ENCODE data around the gene TLE3.
A peak's percentile ranks its signal among the peaks of the same experiment; 100 is the strongest.

The TLE3 gene

DNA sequence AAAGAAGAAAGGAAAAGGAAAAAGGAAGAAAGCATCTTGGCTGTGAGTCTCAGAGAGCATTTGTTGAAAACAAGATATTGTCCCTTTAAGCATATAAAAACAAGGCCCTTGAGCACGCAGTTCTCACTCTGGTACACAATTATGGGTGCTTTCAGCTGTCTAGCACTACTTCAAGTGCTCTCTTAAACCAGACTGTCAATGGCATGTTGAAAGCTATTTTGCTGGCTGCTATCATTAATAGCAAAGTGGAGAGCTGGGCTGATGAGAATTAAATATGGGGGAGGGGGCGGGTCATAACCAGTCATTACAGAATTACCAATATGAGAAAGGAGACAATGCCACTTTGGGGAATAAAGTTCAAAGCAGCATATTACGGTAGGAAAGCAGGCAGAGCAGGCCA is 9.3 kb downstream of the TLE3 start:
- H3K27me3 ChIP-seq (replicated peaks; ENCODE audit: control insufficient read depth, insufficient read depth, low read length) = no peaks in the 10 kb centered on the region
- H3K4me3 ChIP-seq (replicated peaks; ENCODE audit: low read depth, low read length) = no peak overlapping the region
- peaks cover 21% of the 10 kb centered on the region for H3K36me3 ChIP-seq (ENCODE audit: control insufficient read depth, insufficient read depth, low read length)
- TF ChIP-seq, protein P1, sequence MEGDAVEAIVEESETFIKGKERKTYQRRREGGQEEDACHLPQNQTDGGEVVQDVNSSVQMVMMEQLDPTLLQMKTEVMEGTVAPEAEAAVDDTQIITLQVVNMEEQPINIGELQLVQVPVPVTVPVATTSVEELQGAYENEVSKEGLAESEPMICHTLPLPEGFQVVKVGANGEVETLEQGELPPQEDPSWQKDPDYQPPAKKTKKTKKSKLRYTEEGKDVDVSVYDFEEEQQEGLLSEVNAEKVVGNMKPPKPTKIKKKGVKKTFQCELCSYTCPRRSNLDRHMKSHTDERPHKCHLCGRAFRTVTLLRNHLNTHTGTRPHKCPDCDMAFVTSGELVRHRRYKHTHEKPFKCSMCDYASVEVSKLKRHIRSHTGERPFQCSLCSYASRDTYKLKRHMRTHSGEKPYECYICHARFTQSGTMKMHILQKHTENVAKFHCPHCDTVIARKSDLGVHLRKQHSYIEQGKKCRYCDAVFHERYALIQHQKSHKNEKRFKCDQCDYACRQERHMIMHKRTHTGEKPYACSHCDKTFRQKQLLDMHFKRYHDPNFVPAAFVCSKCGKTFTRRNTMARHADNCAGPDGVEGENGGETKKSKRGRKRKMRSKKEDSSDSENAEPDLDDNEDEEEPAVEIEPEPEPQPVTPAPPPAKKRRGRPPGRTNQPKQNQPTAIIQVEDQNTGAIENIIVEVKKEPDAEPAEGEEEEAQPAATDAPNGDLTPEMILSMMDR (IDR thresholded peaks at IDR 0.05; ENCODE audit: insufficient read depth, low read length, poor library complexity, severe bottlenecking) = no peak
- DNase-seq (ENCODE audit: extremely low read depth, insufficient read length) = no peak

DNA sequence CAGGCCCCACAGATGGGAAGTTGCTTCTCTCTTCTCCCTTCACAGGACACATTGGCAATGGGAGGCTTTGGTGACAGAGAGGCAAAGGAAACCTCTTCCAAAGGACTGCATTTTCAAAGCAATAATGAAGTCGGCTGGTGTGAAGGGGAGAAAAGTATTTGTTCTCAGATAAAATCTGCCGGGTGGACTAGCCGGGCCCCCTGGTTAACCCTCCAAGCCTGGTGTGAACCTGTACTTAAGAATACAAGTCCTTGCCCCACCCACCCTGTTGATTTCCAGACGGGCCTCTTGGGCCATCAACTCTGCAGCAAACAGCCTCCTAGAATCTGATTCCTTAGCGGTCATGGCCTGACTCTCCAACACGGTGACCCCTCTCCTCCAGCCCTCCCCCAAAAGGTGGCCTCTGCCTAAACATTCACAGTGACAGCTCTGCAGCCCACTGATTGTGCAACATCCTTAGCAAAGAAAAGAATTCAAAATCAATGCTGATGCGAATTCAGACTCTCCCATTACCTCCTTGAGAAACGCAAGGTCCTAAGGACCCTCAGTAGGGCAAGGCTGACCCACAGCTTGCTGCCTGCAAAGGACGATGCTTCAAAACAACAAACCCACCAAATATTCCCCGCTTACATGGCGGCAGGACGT is 9.9 kb downstream of the TLE3 start:
- no peak for DNase-seq (ENCODE audit: extremely low read depth, insufficient read length)
- H3K4me3 ChIP-seq (replicated peaks; ENCODE audit: low read depth, low read length) = no peak overlapping the region
- H3K36me3 ChIP-seq (ENCODE audit: control insufficient read depth, insufficient read depth, low read length) = peaks cover 23% of the 10 kb centered on the region
- TF ChIP-seq, protein P1 (IDR thresholded peaks at IDR 0.05; ENCODE audit: insufficient read depth, low read length, poor library complexity, severe bottlenecking) = no peak
- H3K27me3 ChIP-seq (replicated peaks; ENCODE audit: control insufficient read depth, insufficient read depth, low read length) = no peaks in the 10 kb centered on the region

DNA sequence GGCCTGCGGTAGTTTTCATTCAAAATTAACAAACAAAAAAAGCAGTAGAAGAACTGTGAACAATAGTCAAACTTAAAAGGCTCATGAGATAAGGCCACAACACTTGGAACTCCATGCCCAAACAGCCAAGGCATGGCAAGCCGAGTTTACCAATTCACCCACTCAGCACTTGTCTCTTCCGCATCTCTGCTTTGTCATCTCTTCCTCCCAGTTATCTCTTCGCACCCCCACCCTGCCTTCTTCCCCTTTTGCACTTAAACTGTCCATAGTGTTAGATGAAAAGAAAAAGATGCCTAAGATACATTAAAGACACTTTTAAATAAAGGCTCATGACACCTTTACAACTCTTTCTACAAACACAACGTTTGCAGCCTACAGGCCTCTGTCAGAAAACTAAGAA is 11.1 kb downstream of the TLE3 start:
- no peak for DNase-seq (ENCODE audit: extremely low read depth, insufficient read length)
- Histone ChIP-seq H3K4me3 (replicated peaks; ENCODE audit: low read depth, low read length) (no peak overlapping the region), H3K27me3 (replicated peaks; ENCODE audit: control insufficient read depth, insufficient read depth, low read length) (no peaks in the 10 kb centered on the region), H3K36me3 (ENCODE audit: control insufficient read depth, insufficient read depth, low read length) (peaks cover 25% of the 10 kb centered on the region)
- TF ChIP-seq, protein P1 (IDR thresholded peaks at IDR 0.05; ENCODE audit: insufficient read depth, low read length, poor library complexity, severe bottlenecking) = no peak

DNA sequence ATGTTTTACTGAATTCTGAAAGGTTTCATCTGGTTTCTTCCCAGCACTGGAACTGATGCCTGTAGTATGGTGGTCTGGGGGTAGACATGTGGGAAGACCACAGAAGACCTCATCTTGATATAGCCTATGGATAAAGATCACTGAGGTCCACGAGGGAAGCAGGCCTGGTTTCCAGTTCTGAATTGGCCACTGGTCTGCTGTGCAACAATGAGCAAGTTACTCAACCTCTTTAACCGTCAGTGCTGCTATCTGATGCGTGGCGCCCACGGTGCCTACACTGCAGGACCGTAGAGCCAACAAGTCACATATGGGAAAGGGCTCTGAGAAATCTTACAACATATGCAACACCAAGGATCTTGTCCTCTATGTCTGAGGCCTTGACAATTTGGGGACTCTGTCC is 13.3 kb downstream of the TLE3 start:
- TF ChIP-seq, protein P1 (IDR thresholded peaks at IDR 0.05; ENCODE audit: insufficient read depth, low read length, poor library complexity, severe bottlenecking) = no peak
- peaks cover 34% of the 10 kb centered on the region for H3K36me3 ChIP-seq (ENCODE audit: control insufficient read depth, insufficient read depth, low read length)
- H3K4me3 ChIP-seq (replicated peaks; ENCODE audit: low read depth, low read length) = no peak overlapping the region
- DNase-seq (ENCODE audit: extremely low read depth, insufficient read length) = no peak
- H3K27me3 ChIP-seq (replicated peaks; ENCODE audit: control insufficient read depth, insufficient read depth, low read length) = no peaks in the 10 kb centered on the region

DNA sequence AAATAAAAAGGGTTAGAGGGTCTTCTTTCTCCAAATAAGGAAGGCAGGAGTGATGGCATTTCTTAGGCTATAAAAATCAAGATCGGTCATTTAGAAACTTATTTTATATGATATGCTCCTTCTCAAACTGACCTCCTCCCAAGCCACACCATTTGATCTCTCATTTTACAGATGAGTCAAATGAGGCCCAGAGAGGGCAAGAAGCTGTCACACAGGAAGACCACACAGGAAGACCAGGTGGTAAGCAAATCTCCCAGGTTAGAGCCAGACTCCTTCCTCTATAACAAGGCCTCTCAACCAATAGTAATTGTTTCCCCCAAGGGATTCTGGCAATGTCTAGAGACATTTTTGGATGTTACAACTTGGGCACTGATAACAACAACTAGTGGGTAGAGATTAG is 13.8 kb downstream of the TLE3 start:
- H3K4me3 ChIP-seq (replicated peaks; ENCODE audit: low read depth, low read length) = no peak overlapping the region
- DNase-seq (ENCODE audit: extremely low read depth, insufficient read length) = peak; percentile 48
- no peaks in the 10 kb centered on the region for H3K27me3 ChIP-seq (replicated peaks; ENCODE audit: control insufficient read depth, insufficient read depth, low read length)
- H3K36me3 ChIP-seq (ENCODE audit: control insufficient read depth, insufficient read depth, low read length) = peaks cover 36% of the 10 kb centered on the region
- TF ChIP-seq, protein P1 (IDR thresholded peaks at IDR 0.05; ENCODE audit: insufficient read depth, low read length, poor library complexity, severe bottlenecking) = no peak

DNA sequence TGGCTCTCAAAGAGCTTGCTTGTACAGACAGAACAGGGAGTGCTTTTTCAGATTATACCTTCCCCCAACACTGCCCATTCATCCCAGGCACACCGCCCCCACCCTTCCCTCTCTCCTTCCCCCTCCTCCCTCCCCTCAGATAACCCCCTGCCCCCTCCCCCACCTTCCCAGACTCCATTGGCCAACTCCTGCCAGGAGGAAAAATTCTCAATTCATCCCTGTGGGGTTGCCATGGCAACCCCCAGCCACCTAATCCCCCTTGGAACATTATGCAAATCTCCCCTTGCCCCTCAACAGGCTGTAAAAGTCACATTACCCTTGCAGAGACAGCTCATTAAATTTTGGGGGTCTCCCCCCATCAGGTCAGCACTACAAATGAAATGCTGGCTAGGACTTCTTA is 14.3 kb downstream of the TLE3 start:
- DNase-seq (ENCODE audit: extremely low read depth, insufficient read length) = no peak
- TF ChIP-seq, protein P1 (IDR thresholded peaks at IDR 0.05; ENCODE audit: insufficient read depth, low read length, poor library complexity, severe bottlenecking) = no peak
- H3K27me3 ChIP-seq (replicated peaks; ENCODE audit: control insufficient read depth, insufficient read depth, low read length) = no peaks in the 10 kb centered on the region
- peaks cover 42% of the 10 kb centered on the region for H3K36me3 ChIP-seq (ENCODE audit: control insufficient read depth, insufficient read depth, low read length)
- H3K4me3 ChIP-seq (replicated peaks; ENCODE audit: low read depth, low read length) = no peak overlapping the region
